Activated T-cell treated with anti-CD3 and anti-CD28 coated beads, Interleukin-2, amount 50 U/mL, for 24 hours (primary cell): ENCODE data around the gene GPER1.
"Not testable (repeated sequence)": the region's sequence is repeated elsewhere in the genome, so short reads cannot be mapped to it uniquely, and the experiment has no call there.

Source experiments
- DNase-seq: peaks from one replicate; pipeline ENCODE4 v3.0.0-alpha.2; 2020
- H3K27ac Mint-ChIP-seq: 2 replicates; pipeline ENCODE4 v1.8.0; 2020; ENCODE audit warnings: mild to moderate bottlenecking, mixed read lengths
- H3K27me3 Mint-ChIP-seq: 2 replicates; pipeline ENCODE4 v1.8.0; 2020; ENCODE audit warnings: mixed read lengths
- H3K36me3 Mint-ChIP-seq: 2 replicates; pipeline ENCODE4 v1.8.0; 2020; ENCODE audit warnings: low read depth, mixed read lengths
- H3K4me1 Mint-ChIP-seq: 2 replicates; pipeline ENCODE4 v1.8.0; 2020; ENCODE audit warnings: low read depth, mixed read lengths
- H3K4me3 Mint-ChIP-seq: 2 replicates; pipeline ENCODE4 v1.8.0; 2020; ENCODE audit warnings: mild to moderate bottlenecking, moderate library complexity, mixed read lengths
- H3K9me3 Mint-ChIP-seq: 2 replicates; pipeline ENCODE4 v1.8.0; 2020; ENCODE audit warnings: mixed read lengths

GPER1 gene

DNA sequence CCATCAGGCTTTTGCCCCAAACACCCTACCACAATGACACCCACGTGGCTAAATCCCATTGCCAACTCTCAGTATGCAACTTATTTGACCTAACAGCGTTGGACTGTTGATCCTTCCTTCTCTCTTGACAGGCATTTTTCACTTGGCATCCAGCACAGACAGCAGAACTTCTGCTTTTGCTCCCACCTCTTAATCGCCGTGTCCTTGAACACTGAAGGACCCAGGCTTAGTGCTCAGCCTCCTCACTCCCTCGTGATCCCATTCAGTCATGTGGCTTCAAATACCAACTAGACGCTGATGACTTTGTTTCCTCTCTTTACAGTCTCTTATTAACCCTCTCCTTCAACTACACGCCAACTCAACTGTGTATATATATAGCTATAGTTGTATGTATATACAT is 47.0 kb downstream of the GPER1 start:
- Mint-ChIP-seq H3K27ac (no peak overlapping the region), H3K9me3 (peaks cover 2% of the 10 kb centered on the region)
- DNase-seq = no peak

DNA sequence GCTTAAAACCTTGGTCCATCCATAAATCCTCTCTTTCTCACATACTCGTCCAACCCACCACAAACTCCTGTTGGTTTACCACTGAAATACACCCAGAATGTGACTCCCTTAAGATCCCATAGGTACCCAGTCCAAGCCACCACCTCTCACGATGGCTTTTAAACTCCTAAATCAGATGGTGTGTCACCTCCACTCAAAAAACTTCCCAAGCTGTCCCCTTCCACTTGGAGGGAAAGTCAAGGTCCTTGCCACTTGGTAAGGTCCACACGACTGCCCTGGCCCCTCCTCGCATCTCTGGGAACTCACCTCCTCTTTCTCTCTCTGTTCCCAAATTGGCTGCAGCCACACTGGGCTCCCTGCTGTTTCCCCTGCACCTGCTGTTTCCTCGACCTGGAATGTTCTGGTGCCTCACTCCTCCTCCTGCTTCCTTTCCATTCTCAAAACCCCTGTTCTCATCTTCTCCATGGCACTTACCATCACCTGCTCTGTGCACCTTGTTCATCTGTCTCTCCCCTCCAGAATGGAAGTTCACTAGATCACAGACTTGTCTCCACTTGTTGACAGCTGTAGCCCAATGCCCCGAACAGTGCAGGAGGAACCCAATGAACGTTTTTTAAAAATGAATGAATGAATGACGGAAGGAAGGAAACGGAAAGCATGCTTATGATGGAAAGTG is 49.1 kb downstream of the GPER1 start:
- H3K9me3 Mint-ChIP-seq = no peaks in the 10 kb centered on the region
- peak overlapping the region; percentile 74 for H3K27ac Mint-ChIP-seq
- no peaks in the 10 kb centered on the region for H3K27me3 Mint-ChIP-seq
- no peak for DNase-seq
- peaks cover 23% of the 10 kb centered on the region for H3K4me1 Mint-ChIP-seq
- H3K36me3 Mint-ChIP-seq = peaks cover 19% of the 10 kb centered on the region
- peak overlapping the region; percentile 84 for H3K4me3 Mint-ChIP-seq

More for the DNA sequence above, 47.0 kb downstream of the GPER1 start:
- Mint-ChIP-seq H3K4me3 (no peak overlapping the region), H3K4me1 (peaks cover 13% of the 10 kb centered on the region), H3K27me3 (no peaks in the 10 kb centered on the region), H3K36me3 (peaks cover 29% of the 10 kb centered on the region)

DNA sequence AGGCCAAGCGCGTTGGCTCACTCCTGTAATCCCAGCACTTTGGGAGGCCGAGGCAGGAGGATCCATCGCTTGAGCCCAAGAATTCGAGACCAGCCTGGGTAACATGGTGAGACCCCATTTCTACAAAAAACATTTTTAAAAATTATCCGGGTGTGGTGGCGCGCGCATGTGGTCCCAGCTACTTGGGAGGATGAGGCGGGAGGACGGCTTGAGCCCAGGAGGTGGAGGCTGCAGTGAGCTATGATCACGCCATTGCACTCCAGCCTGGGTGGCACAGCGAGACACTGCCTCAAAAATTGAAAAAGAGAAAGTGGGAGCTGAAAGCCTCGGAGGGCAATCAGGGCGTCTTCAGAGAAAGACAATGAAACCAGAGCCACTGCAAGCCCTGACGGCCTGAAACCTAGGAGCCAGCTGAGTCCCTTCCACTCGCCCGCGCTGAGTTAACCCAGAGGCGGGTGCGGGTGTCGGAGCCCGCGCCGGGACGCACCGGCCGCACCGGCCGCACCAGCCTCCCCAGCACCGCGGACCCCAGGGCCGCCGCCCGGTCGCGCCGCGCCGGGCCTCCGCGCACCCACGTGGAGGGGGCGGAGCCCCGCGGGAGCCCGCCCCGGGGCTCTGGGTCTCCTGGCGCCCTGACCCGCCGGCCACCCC is 49.7 kb downstream of the GPER1 start:
- H3K27me3 Mint-ChIP-seq = no peaks in the 10 kb centered on the region
- H3K4me3 Mint-ChIP-seq = peak overlapping the region; percentile 84
- H3K27ac Mint-ChIP-seq = peak overlapping the region; percentile 92
- no peaks in the 10 kb centered on the region for H3K9me3 Mint-ChIP-seq
- no peak for DNase-seq
- peaks cover 12% of the 10 kb centered on the region for H3K36me3 Mint-ChIP-seq
- peaks cover 23% of the 10 kb centered on the region for H3K4me1 Mint-ChIP-seq

DNA sequence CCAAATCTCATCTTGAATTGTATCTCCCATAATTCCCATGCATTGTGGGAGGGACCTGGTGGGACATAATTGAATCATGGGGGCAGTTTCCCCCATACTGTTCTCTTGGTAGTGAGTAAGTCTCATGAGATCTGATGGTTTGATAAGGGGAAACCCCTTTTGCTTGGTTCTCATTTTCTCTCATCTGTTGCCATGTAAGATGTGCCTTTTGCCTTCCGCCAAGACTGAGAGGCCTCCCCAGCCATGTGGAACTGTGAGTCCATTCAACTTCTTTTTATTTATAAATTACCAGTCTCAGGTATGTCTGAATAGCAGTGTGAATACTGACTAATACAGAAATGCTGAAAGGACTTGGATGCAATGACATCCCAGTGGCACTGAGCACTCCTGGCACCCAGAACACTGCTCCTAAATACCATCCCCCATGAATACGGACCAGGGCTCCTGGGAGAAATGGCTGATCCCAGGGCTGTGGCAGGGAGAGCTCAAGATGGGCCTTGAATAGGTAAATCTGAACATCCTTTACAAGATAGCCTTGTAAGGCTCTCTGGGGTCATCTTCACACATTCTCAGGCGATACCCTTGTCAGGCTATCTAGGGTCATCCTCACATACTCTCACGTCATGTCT is 52.7 kb downstream of the GPER1 start:
- DNase-seq = no peak
- Mint-ChIP-seq H3K36me3 (peaks cover 6% of the 10 kb centered on the region), H3K27me3 (no peaks in the 10 kb centered on the region), H3K4me1 (peaks cover 23% of the 10 kb centered on the region), H3K27ac (peak overlapping the region; percentile 29), H3K4me3 (no peak overlapping the region), H3K9me3 (no peaks in the 10 kb centered on the region)

DNA sequence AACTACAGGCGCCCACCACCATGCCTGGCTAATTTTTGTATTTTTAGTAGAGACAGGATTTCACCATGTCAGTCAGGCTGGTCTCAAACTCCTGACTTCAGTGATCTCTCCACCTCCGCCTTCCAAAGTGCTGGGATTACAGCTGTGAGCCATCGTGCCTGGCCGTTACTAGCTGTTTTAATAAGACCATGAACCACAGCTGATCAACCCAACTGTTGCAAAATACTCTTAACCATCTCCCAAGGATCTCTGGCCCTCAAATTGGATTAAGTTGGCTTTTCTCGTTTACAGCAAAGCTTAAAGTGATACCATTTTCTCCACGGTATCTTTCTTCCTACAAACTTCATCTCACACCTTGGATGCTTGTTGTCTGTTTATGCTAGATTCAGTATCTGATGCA is 53.7 kb downstream of the GPER1 start:
- H3K27ac Mint-ChIP-seq = no peak overlapping the region
- peaks cover 6% of the 10 kb centered on the region for H3K36me3 Mint-ChIP-seq
- H3K4me3 Mint-ChIP-seq = no peak overlapping the region
- no peaks in the 10 kb centered on the region for H3K27me3 Mint-ChIP-seq
- no peaks in the 10 kb centered on the region for H3K9me3 Mint-ChIP-seq
- H3K4me1 Mint-ChIP-seq = peaks cover 22% of the 10 kb centered on the region
- no peak for DNase-seq

DNA sequence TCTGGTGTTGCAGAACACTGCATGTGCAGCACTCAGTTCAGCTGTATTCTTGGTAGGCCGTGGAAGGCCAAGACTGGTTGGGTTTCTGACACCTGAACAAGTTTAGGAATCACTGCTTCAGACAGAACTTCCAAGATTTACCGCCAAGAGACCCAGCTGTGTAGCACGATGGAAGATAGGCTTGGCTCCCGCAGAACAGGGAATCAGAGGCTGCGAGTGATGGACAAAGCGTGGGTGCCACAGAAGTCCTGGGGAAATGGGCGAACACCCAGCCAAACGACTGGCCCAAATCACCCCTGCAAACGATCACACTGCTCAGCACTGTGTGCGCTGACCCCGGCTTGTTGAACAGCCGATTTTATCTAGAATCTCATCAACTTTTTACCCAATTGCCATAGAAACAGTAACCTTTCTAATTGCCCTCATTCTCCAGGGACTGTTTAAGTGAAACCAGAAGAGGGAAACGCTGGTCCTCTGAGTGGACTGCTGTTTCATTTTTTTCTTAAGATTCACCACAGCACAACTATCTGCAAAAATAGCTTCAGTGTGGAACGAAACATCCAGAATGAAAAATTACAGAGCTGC is 54.2 kb downstream of the GPER1 start:
- peaks cover 17% of the 10 kb centered on the region for H3K4me1 Mint-ChIP-seq
- H3K27me3 Mint-ChIP-seq = no peaks in the 10 kb centered on the region
- no peak overlapping the region for H3K4me3 Mint-ChIP-seq
- H3K27ac Mint-ChIP-seq = no peak overlapping the region
- no peak for DNase-seq
- peaks cover 6% of the 10 kb centered on the region for H3K36me3 Mint-ChIP-seq
- no peaks in the 10 kb centered on the region for H3K9me3 Mint-ChIP-seq

DNA sequence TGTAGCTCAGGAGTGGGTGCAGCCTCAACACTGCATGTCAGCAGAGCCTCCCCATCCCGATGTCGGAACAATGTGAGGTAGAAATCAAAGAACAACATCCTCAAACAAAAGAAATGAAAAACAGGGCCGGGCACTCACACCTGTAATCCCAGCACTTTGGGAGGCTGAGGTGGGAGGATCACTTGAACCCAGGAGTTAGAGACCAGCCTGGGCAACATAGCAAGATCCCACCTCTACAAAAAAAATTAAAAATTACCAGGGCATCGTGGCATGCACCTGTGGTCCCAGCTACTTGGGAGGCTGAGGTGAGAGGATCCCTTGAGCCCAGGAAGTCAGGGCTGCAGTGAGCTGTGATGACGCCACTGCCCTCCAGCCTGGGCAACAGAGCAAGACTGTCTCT is 55.1 kb downstream of the GPER1 start:
- not testable (repeated sequence) for H3K9me3 Mint-ChIP-seq, H3K27me3 Mint-ChIP-seq, DNase-seq, H3K4me3 Mint-ChIP-seq, H3K36me3 Mint-ChIP-seq, H3K27ac Mint-ChIP-seq
- H3K4me1 Mint-ChIP-seq = peaks cover 15% of the 10 kb centered on the region
